Testis (tissue), 3 donors: ENCODE measurements around the gene MBLAC2. TPM values are rescaled to one million over a fixed set of nuclear protein-coding genes. Genes with fewer than 3 reads are reported as not detected.
A peak's percentile ranks its signal among the peaks of the same experiment; 100 is the strongest.

Experiments
- DNase-seq: peaks from one replicate; pipeline ENCODE4 v3.0.0-alpha.2; 2019
- H3K27ac ChIP-seq, 2 donors: fragments of 200-600 bp; sonication (generic); one replicate each; pipeline ENCODE4 v1.5.1; 2019
- H3K27me3 ChIP-seq: fragments of 200-600 bp; sonication (generic); one replicate; pipeline ENCODE4 v1.5.1; 2019
- H3K36me3 ChIP-seq: fragments of 200-600 bp; sonication (generic); one replicate; pipeline ENCODE4 v1.5.1; 2017; ENCODE audit warnings: low read depth; ENCODE audit errors: missing control alignments
- H3K4me1 ChIP-seq: fragments of 200-600 bp; sonication (generic); one replicate; pipeline ENCODE4 v1.5.1; 2019
- H3K4me3 ChIP-seq, 2 donors: fragments of 200-600 bp; sonication (generic); one replicate each; pipeline ENCODE4 v1.5.1; 2017 to 2019
- H3K9me3 ChIP-seq: fragments of 200-600 bp; sonication (generic); one replicate; pipeline ENCODE4 v1.5.1; 2017
- CTCF ChIP-seq, 3 experiments: fragments of 450-650 bp in 2 of 3; fragments of 200-600 bp in 1 of 3; sonication (generic) in 1 of 3; IDR thresholded peaks; one replicate each; pipeline ENCODE4 v1.5.1; 2016 to 2019; ENCODE audit warnings: antibody characterized with exemption in 3 of 3, mild to moderate bottlenecking in 2 of 3, moderate library complexity in 1 of 3
- POLR2A ChIP-seq: fragments of 450-650 bp; IDR thresholded peaks from one replicate; pipeline ENCODE4 v1.6.1; 2017; ENCODE audit warnings: antibody characterized with exemption, mild to moderate bottlenecking, moderate library complexity
- WGBS, 2 donors: methylation state at CpG; one replicate each; pipeline ENCODE4 v1.1.5; 2018; 5-methylcytosine and 5-hydroxymethylcytosine counted together
- intact Hi-C: fragments of 100-400 bp; cut with DNase I; formaldehyde crosslinking; loops from one replicate; pipeline ENCODE4 v1.15.1; 2023; ENCODE audit warnings: low total_unique reads
- polyA plus RNA-seq: library from polyadenylated mRNA; stranded (reverse); fragments of 350-450 nt; fragmentation: Illumina TruSeq; extraction: RNeasy Lipid Tissue Mini Kit (QIAGEN cat#74804); gene quantifications from one replicate; pipeline ENCODE4 v1.2.3, GENCODE V29; 2014; ENCODE audit warnings: low read depth, low replicate concordance; ENCODE audit not compliant: insufficient read depth
- total RNA-seq, 2 donors: library from RNA; depleted of rRNA; stranded (reverse); fragments of >200 nt; gene quantifications; one replicate each; pipeline ENCODE4 v1.2.3, GENCODE V29; 2016

The MBLAC2 gene
- total and polyA plus RNA-seq, 3 donors from 2014 or later, result 4.9 to 10.2 (median 10.0) TPM

GRCh38 chr5:90408571-90409317 is 65.8 kb downstream of the MBLAC2 start:
- DNase-seq, result no peak
- H3K27ac ChIP-seq, result peak overlapping the region; percentile 97 to 98
- WGBS, 2 donors, result 11 to 18% methylated on average over 14 of the region's 14 CpGs
- no peaks in the 10 kb centered on the region for H3K9me3 ChIP-seq
- TF ChIP-seq CTCF (IDR thresholded peaks at IDR 0.05), result no peak
- TF ChIP-seq POLR2A, result no peak
- H3K4me1 ChIP-seq, result peaks cover 7% of the 10 kb centered on the region
- intact Hi-C loops, result no loop called here
- peak overlapping the region; percentile 88 to 95 for H3K4me3 ChIP-seq
- no peaks in the 10 kb centered on the region for H3K27me3 ChIP-seq
- no peaks in the 10 kb centered on the region for H3K36me3 ChIP-seq

Other genes starting within 250 kb of the MBLAC2 start
- gene CETN3, start 65.0 kb downstream of the MBLAC2 start, total RNA-seq, result 10 to 100 TPM; 56.7 to 60.9 TPM
- gene CETN3, start 65.0 kb downstream of the MBLAC2 start, polyA plus RNA-seq, result 353 TPM
- 10 to 100 TPM in 1 of 2 donors, 1 to 10 TPM in 1; 9.4 to 13.4 TPM for gene POLR3G, start 93 bp upstream of the MBLAC2 start, total RNA-seq
- 5.2 TPM for gene POLR3G, start 93 bp upstream of the MBLAC2 start, polyA plus RNA-seq
- gene LYSMD3, start 54.8 kb upstream of the MBLAC2 start, total RNA-seq, result 10 to 100 TPM in 1 of 2 donors, 1 to 10 TPM in 1; 9.4 to 11.0 TPM
- gene LYSMD3, start 54.8 kb upstream of the MBLAC2 start, polyA plus RNA-seq, result 10.4 TPM
- 10 to 100 TPM; 12.6 to 18.0 TPM for gene ADGRV1, start 84.0 kb upstream of the MBLAC2 start, total RNA-seq
- 10.8 TPM for gene ADGRV1, start 84.0 kb upstream of the MBLAC2 start, polyA plus RNA-seq